Tibial nerve (tissue), 4 donors: ENCODE results near the gene RAPGEF5. TPM values are rescaled to one million over a fixed set of nuclear protein-coding genes. Genes with fewer than 3 reads are reported as not detected.

Experiments
- DNase-seq, 2 donors: peaks; one replicate each; pipeline ENCODE4 v3.0.0-alpha.2; 2019; ENCODE audit warnings: low spot score in 2 of 2
- H3K27ac ChIP-seq, 4 donors: fragments of 200-600 bp; sonication (generic) in 3 of 4; one replicate each; pipeline ENCODE4 v1.5.1; 2017 to 2019; ENCODE audit warnings: mild to moderate bottlenecking in 1 of 4
- H3K27me3 ChIP-seq, 2 donors: fragments of 200-600 bp; sonication (generic) in 1 of 2; one replicate each; pipeline versions ENCODE4 v1.5.1 to v1.6.0; 2017 to 2019
- H3K36me3 ChIP-seq, 3 donors: fragments of 200-600 bp; sonication (generic); one replicate each; pipeline ENCODE4 v1.5.1; 2018 to 2019
- H3K4me1 ChIP-seq, 4 donors: fragments of 200-600 bp; sonication (generic) in 3 of 4; one replicate each; pipeline ENCODE4 v1.5.1; 2017 to 2019
- H3K4me3 ChIP-seq, 4 donors: fragments of 200-600 bp; sonication (generic) in 3 of 4; one replicate each; pipeline ENCODE4 v1.5.1; 2017 to 2019; ENCODE audit warnings: mild to moderate bottlenecking in 1 of 4, moderate library complexity in 1 of 4
- H3K9me3 ChIP-seq, 4 donors: fragments of 200-600 bp; sonication (generic) in 3 of 4; one replicate each; pipeline ENCODE4 v1.5.1; 2017 to 2019
- EP300 ChIP-seq, 2 donors: sonication (generic); formaldehyde crosslinking; IDR thresholded peaks; one replicate each; pipeline ENCODE4 v1.6.1; 2017; ENCODE audit warnings: antibody characterized with exemption in 2 of 2, mild to moderate bottlenecking in 1 of 2
- POLR2A ChIP-seq, 2 donors: fragments of 450-650 bp; IDR thresholded peaks; one replicate each; pipeline ENCODE4 v1.6.1; 2017; ENCODE audit warnings: antibody characterized with exemption in 2 of 2, mild to moderate bottlenecking in 2 of 2, moderate library complexity in 2 of 2
- WGBS, 2 donors: methylation state at CpG; one replicate each; pipeline ENCODE4 v1.1.5; 2018; 5-methylcytosine and 5-hydroxymethylcytosine counted together
- total RNA-seq, 4 donors: library from RNA; depleted of rRNA; stranded (reverse); fragments of >200 nt; gene quantifications; one replicate each; pipeline ENCODE4 v1.1.0, GENCODE V29; 2016
- TF ChIP-seq, protein P1 (sequence below), 5 experiments: fragments of 200-600 bp in 3 of 5; fragments of 450-650 bp in 2 of 5; sonication (generic) in 3 of 5; IDR thresholded peaks; one replicate each; pipeline ENCODE4 v1.5.1; 2016 to 2019; ENCODE audit warnings: antibody characterized with exemption in 5 of 5, mild to moderate bottlenecking in 3 of 5, moderate library complexity in 2 of 5

The RAPGEF5 gene
- total RNA-seq, 4 donors from 2014 or later, result 63.3 to 121 (median 76.9) TPM

DNA sequence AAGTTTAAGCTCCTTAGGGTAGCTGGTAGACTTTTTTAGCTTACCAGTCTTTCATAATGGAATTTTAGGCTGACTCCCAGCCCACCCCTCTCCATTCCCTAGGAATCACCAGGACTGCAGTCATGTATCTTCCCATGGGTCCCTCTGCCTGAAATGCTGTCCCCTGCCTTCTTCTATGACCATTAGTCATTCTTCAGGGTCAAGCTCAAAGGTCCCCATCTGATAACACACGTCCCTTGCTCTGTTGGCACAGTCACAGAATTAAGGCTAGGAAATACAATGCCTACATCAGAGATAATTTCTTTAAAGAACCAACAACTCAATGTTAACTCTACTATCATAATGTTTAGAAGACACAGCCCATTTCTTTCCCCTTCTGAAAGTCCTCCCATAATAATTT is 140.6 kb downstream of the RAPGEF5 start:
- DNase-seq, result no peak
- Histone ChIP-seq H3K4me3 (no peak overlapping the region), H3K27ac (peak overlapping the region; percentile 42 to 88 (median 78)), H3K36me3 (no peaks in the 10 kb centered on the region), H3K9me3 (no peaks in the 10 kb centered on the region), H3K4me1 (peaks cover 0 to 82% (median 20%) of the 10 kb centered on the region in 4 donors), H3K27me3 (no peaks in the 10 kb centered on the region)
- WGBS, 2 donors, result 54 to 55% methylated on average over 1 of the region's 1 CpG
- TF ChIP-seq EP300 (IDR thresholded peaks at IDR 0.05) (no peak), POLR2A (IDR thresholded peaks at IDR 0.05) (no peak)
- TF ChIP-seq, protein P1, sequence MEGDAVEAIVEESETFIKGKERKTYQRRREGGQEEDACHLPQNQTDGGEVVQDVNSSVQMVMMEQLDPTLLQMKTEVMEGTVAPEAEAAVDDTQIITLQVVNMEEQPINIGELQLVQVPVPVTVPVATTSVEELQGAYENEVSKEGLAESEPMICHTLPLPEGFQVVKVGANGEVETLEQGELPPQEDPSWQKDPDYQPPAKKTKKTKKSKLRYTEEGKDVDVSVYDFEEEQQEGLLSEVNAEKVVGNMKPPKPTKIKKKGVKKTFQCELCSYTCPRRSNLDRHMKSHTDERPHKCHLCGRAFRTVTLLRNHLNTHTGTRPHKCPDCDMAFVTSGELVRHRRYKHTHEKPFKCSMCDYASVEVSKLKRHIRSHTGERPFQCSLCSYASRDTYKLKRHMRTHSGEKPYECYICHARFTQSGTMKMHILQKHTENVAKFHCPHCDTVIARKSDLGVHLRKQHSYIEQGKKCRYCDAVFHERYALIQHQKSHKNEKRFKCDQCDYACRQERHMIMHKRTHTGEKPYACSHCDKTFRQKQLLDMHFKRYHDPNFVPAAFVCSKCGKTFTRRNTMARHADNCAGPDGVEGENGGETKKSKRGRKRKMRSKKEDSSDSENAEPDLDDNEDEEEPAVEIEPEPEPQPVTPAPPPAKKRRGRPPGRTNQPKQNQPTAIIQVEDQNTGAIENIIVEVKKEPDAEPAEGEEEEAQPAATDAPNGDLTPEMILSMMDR (IDR thresholded peaks at IDR 0.05), result no peak

DNA sequence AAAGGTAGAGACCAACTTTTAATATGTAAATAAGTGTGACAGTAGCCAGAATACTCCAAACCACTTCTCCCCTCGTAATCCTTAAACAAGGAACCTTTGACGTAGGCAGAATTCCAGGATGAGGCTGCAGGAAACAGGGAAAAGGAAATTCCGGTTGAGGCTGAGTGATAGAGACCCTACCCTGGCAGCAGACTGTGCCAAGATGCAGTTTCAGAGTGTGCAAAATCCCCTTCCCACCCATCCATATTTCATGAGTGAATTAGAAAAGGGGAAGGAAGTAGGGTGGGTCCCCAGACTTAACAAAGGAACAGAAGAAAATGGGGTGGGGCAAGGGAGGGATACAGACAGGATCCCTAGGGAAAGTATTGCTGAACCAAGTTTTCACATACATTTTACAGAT is 143.0 kb downstream of the RAPGEF5 start:
- Histone ChIP-seq H3K9me3 (no peaks in the 10 kb centered on the region), H3K4me3 (no peak overlapping the region), H3K36me3 (no peaks in the 10 kb centered on the region), H3K27me3 (no peaks in the 10 kb centered on the region), H3K4me1 (peaks cover 0 to 81% (median 34%) of the 10 kb centered on the region in 4 donors), H3K27ac (peak overlapping the region in 2 of 4 donors; percentile 85 to 88)
- WGBS, 2 donors, result 49 to 56% methylated on average over 3 of the region's 3 CpGs
- TF ChIP-seq EP300 (IDR thresholded peaks at IDR 0.05), result peak in 1 of 2 donors; percentile 24
- TF ChIP-seq, protein P1 (IDR thresholded peaks at IDR 0.05), result no peak
- no peak for DNase-seq

DNA sequence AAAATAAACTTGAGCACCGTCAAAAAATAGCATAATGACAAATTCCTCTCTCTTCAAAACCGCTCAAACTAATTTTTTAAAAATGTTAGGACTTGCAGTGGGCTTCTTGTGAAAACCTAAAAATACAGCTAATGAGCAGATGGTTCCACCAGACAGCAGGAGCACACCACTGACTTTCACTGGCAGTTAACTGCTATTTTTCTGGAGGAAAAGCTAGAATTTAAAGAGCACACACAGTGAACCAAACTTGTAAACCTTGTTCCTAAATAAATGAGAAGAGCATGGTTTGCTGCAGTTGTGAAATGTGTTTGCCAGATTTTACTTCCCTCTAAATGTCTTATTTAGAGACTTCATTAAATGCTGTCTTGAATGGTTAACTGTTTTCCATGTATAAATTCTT is 143.9 kb downstream of the RAPGEF5 start:
- no peak for DNase-seq
- Histone ChIP-seq H3K36me3 (no peaks in the 10 kb centered on the region), H3K27me3 (no peaks in the 10 kb centered on the region), H3K4me3 (no peak overlapping the region), H3K9me3 (no peaks in the 10 kb centered on the region), H3K4me1 (peaks cover 0 to 86% (median 38%) of the 10 kb centered on the region in 4 donors), H3K27ac (peak overlapping the region in 2 of 4 donors; percentile 85 to 88)
- TF ChIP-seq EP300 (IDR thresholded peaks at IDR 0.05), result no peak
- TF ChIP-seq POLR2A (IDR thresholded peaks at IDR 0.05), result no peak
- TF ChIP-seq, protein P1 (IDR thresholded peaks at IDR 0.05), result no peak
- 40 to 44% methylated on average over 2 of the region's 2 CpGs for WGBS, 2 donors

DNA sequence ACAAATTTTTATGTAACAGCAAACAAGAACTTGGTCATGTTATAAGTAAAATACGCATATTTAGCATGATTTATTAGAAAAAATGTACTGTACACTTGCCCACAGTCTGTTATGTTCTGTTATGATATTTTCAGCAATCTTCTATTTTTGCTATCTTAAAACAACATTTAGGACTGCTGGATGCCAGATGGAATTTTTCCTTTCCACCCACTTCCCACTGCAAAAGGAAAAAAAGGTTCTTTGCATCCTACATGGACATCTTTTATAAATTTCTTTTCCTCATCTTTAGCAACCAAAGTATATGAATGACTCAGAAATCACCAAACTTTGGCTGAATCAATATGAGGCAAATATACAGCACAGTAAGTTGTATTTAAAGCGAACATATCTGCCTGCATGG is 146.0 kb downstream of the RAPGEF5 start:
- no peaks in the 10 kb centered on the region for H3K27me3 ChIP-seq
- H3K9me3 ChIP-seq, result no peaks in the 10 kb centered on the region
- H3K27ac ChIP-seq, result peak overlapping the region in 2 of 4 donors; percentile 5 to 20
- H3K36me3 ChIP-seq, result no peaks in the 10 kb centered on the region
- no peak for DNase-seq
- peaks cover 0 to 84% (median 29%) of the 10 kb centered on the region in 4 donors for H3K4me1 ChIP-seq
- TF ChIP-seq POLR2A (IDR thresholded peaks at IDR 0.05) (no peak), EP300 (IDR thresholded peaks at IDR 0.05) (no peak)
- TF ChIP-seq, protein P1 (IDR thresholded peaks at IDR 0.05), result no peak
- H3K4me3 ChIP-seq, result no peak overlapping the region
- 75 to 82% methylated on average over 2 of the region's 2 CpGs for WGBS, 2 donors

DNA sequence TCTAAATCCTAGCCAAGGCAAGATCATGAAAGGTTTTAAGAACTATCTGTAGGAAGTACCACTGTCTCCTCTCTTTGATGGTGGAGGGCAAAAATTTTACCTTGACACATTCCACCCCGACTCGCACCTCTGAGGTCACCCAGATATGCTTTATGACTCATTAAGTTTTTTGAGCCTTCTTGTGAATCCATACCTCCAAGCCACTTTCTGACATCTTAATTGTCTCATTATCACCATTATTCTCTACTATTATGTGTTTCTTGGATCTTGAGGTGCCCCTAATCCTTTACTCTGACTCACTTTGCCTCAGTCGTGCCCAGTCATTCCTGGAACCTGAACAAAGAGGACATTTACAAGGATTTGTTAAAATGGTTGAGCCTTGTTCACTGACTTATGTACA is 146.6 kb downstream of the RAPGEF5 start:
- Histone ChIP-seq H3K36me3 (no peaks in the 10 kb centered on the region), H3K4me3 (no peak overlapping the region), H3K27me3 (no peaks in the 10 kb centered on the region), H3K27ac (peak overlapping the region in 2 of 4 donors; percentile 5 to 20), H3K4me1 (peaks cover 0 to 84% (median 29%) of the 10 kb centered on the region in 4 donors), H3K9me3 (no peaks in the 10 kb centered on the region)
- DNase-seq, result no peak
- WGBS, 2 donors, result 66 to 70% methylated on average over 3 of the region's 3 CpGs
- TF ChIP-seq, protein P1 (IDR thresholded peaks at IDR 0.05), result no peak
- TF ChIP-seq EP300 (IDR thresholded peaks at IDR 0.05), result no peak
